ENCODE measurements around the gene CCNF. TPM values are rescaled to one million over a fixed set of nuclear protein-coding genes. Genes with fewer than 3 reads are reported as not detected.

CCNF gene
- total and polyA plus RNA-seq, 10 of the 15 experiments (the other 5 are each of a cell fraction or from before 2014, with no cell fraction given) = 4.0 to 63.2 (median 27.5) TPM

DNA sequence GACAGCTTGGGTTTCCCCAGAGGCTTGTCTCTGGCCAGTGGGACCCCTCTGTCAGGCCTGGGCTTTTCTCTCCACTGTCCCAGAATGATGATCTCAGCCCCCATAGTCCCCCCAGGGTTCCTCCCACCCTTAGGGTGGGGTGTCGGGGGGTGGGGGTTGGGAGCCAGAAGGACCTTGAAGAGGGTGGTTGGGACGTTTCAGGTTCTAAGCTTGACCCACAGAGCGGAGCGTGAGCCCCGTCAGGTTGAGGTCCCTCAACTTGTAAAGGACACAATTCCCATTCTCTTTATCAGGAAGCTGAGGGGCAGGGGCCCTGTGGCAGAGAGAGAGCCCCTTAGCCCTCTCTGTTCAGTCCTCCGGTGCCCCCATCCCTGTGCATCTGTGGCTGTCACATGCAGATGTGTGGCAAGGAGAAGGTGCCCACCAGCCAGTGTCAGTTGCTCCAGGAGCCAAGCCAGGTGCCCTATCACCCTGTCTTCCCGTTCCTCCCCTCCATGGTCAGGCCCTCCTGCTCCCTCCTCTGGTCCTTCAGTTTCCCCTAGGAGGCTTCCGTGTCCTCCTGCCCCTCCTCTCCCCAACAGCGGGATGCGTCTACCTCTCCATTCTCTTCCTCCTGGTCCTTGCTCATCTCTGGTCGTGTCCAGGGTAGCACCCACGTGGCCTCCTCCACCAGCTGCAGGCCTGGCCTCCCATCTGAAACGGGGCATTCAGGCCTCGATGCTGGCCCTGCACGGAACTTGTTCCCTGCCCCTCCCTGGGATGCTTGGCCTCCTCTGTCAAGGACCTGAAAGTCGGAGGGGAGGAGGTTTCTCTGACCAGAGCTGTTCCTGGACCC is 40.4 kb downstream of the CCNF start:
- ChIA-PET POLR2A (interaction anchor here (0.6 to 2.5 kb wide), 13 partner anchors 10 to 1802 kb away, joined by 3 to 11 read pairs (median 5); partner anchors contain the start of genes ABCA3, ECI1, RHOT2 and TEDC2), SMC1A (ENCODE audit: uncharacterized antibody, unreplicated experiment) (interaction anchor here (0.7 to 1.6 kb wide), 3 partner anchors 11 to 40 kb away, joined by 3 to 8 read pairs (median 3); no protein-coding TSS in a partner anchor), CTCF (interaction anchor here (0.6 to 2.6 kb wide), 8 partner anchors 9 to 315 kb away, joined by 3 to 20 read pairs (median 4); partner anchors contain the start of genes CCNF, TEDC2 and TRAF7), RAD21 (ENCODE audit: unreplicated experiment) (interaction anchor here (0.8 to 3.5 kb wide), 7 partner anchors 10 to 45 kb away, joined by 3 to 17 read pairs (median 4); partner anchors contain the start of genes CCNF and TEDC2)
- ATAC-seq = no peak
- no peaks in the 10 kb centered on the region for H3K36me3 ChIP-seq (ENCODE audit: control insufficient read depth in 2 of 2, insufficient read depth in 2 of 2, low read length in 1 of 2)
- peaks cover 0 to 2% of the 10 kb centered on the region in 2 experiments; a peak in 1 of 4 replicates for H3K27me3 ChIP-seq (replicated peaks in 1 of 2; ENCODE audit: control insufficient read depth in 2 of 2, insufficient read depth in 2 of 2, low read length in 1 of 2)
- H3K4me1 ChIP-seq (ENCODE audit: control insufficient read depth, insufficient read depth, low read length) = peaks cover 17% of the 10 kb centered on the region
- WGBS (ENCODE audit: insufficient coverage, insufficient replicate concordance, low lambda C conversion rate, missing lambda C conversion rate) = 36% methylated on average over 14 of the region's 16 CpGs
- H3K9ac ChIP-seq (ENCODE audit: control insufficient read depth, insufficient read depth, low read length) = no peak overlapping the region; the same call in 1 of the 2 replicates
- no TSS peak for BruUV-seq (replicated peaks)
- no peak for TF ChIP-seq CBX5 (IDR thresholded peaks at IDR 0.05; ENCODE audit: low read depth)
- no peak for TF ChIP-seq SRF (IDR thresholded peaks at IDR 0.05; ENCODE audit: low read depth in 2 of 2, low read length in 2 of 2)
- TF ChIP-seq ZNF384 (IDR thresholded peaks at IDR 0.05; ENCODE audit: borderline replicate concordance, low read depth, low read length) = no peak
- in situ Hi-C loops (cut with MboI) = no loop called here
- H3K27ac ChIP-seq (ENCODE audit: control insufficient read depth, insufficient read depth) = no peak overlapping the region
- H3K79me2 ChIP-seq (ENCODE audit: control insufficient read depth, insufficient read depth, low read length) = no peaks in the 10 kb centered on the region
- FAIRE-seq = no peak
- no peaks in the 10 kb centered on the region for H4K20me1 ChIP-seq (ENCODE audit: control insufficient read depth, insufficient read depth)
- peak overlapping the region; percentile 48 for H3K4me2 ChIP-seq (ENCODE audit: control insufficient read depth, insufficient read depth)
- H3K9me3 ChIP-seq (replicated peaks; ENCODE audit: control insufficient read depth, insufficient read depth, low read length) = no peaks in the 10 kb centered on the region
- intact Hi-C loops (cut with micrococcal nuclease; ENCODE audit: unreplicated experiment) = loop anchor here (5.0 kb wide), 1 partner anchor 38 kb away; no protein-coding TSS in a partner anchor
- H2AFZ ChIP-seq (ENCODE audit: control insufficient read depth, low read depth, low read length) = no peak overlapping the region
- H3K4me3 ChIP-seq = no peak overlapping the region
- DNase-seq (ENCODE audit: low read depth, low spot score) = no peak

DNA sequence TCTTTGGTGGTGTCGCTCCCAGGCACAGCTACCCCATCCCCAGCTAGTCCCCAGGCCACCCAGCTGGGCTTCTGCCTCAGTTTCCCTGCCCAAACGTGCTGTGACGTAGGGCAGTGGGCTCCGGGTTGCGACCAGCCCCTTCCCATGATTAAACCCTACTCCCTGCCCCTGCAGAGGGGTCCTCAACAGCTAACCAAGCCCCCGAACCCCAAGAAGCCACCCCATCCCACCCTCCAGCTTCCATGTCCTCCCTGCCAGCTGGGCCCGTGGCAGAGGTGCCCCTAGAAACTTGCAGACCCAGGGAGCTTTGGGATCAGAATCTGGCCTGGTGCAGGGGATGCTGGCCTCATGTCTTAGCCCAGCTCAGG is 41.0 kb downstream of the CCNF start:
- RAD21 ChIA-PET (ENCODE audit: unreplicated experiment) = interaction anchor here (1.2 to 3.5 kb wide), 4 partner anchors 10 to 42 kb away, joined by 3 to 17 read pairs (median 6); partner anchors contain the start of gene TEDC2
- H3K4me1 ChIP-seq (ENCODE audit: control insufficient read depth, insufficient read depth, low read length) = peaks cover 17% of the 10 kb centered on the region
- POLR2A ChIA-PET = interaction anchor here (0.6 to 1.4 kb wide), 3 partner anchors 15 to 41 kb away, joined by 4 to 5 read pairs (median 4); partner anchors contain the start of gene CCNF
- TF ChIP-seq, protein P1, sequence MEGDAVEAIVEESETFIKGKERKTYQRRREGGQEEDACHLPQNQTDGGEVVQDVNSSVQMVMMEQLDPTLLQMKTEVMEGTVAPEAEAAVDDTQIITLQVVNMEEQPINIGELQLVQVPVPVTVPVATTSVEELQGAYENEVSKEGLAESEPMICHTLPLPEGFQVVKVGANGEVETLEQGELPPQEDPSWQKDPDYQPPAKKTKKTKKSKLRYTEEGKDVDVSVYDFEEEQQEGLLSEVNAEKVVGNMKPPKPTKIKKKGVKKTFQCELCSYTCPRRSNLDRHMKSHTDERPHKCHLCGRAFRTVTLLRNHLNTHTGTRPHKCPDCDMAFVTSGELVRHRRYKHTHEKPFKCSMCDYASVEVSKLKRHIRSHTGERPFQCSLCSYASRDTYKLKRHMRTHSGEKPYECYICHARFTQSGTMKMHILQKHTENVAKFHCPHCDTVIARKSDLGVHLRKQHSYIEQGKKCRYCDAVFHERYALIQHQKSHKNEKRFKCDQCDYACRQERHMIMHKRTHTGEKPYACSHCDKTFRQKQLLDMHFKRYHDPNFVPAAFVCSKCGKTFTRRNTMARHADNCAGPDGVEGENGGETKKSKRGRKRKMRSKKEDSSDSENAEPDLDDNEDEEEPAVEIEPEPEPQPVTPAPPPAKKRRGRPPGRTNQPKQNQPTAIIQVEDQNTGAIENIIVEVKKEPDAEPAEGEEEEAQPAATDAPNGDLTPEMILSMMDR (IDR thresholded peaks at IDR 0.05 in 2 of 3, conservative IDR thresholded peaks at IDR 0.05 in 1 of 3; ENCODE audit: control insufficient read depth in 2 of 3, extremely low read depth in 1 of 3, insufficient read depth in 1 of 3, low read depth in 3 of 3, low read length in 3 of 3) = no peak
- TF ChIP-seq ETV6 (conservative IDR thresholded peaks at IDR 0.05 in 1 of 2, IDR thresholded peaks at IDR 0.05 in 1 of 2; ENCODE audit: borderline replicate concordance in 1 of 2, low read depth in 1 of 2) (no peak), SMAD5 (IDR thresholded peaks at IDR 0.05; ENCODE audit: low read depth) (no peak), ZNF217 (IDR thresholded peaks at IDR 0.05) (no peak), RBBP5 (conservative IDR thresholded peaks at IDR 0.05) (no peak)
- TF ChIP-seq, protein P2, sequence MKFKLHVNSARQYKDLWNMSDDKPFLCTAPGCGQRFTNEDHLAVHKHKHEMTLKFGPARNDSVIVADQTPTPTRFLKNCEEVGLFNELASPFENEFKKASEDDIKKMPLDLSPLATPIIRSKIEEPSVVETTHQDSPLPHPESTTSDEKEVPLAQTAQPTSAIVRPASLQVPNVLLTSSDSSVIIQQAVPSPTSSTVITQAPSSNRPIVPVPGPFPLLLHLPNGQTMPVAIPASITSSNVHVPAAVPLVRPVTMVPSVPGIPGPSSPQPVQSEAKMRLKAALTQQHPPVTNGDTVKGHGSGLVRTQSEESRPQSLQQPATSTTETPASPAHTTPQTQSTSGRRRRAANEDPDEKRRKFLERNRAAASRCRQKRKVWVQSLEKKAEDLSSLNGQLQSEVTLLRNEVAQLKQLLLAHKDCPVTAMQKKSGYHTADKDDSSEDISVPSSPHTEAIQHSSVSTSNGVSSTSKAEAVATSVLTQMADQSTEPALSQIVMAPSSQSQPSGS (IDR thresholded peaks at IDR 0.05; ENCODE audit: low read length) = no peak

More for the DNA sequence above, 41.0 kb downstream of the CCNF start:
- H3K79me2 ChIP-seq (ENCODE audit: control insufficient read depth, insufficient read depth, low read length) = no peaks in the 10 kb centered on the region
- no peak for FAIRE-seq
- no peak overlapping the region for H3K4me2 ChIP-seq (ENCODE audit: control insufficient read depth, insufficient read depth)
- no peaks in the 10 kb centered on the region for H4K20me1 ChIP-seq (ENCODE audit: control insufficient read depth, insufficient read depth)
- H3K9me3 ChIP-seq (replicated peaks; ENCODE audit: control insufficient read depth, insufficient read depth, low read length) = no peaks in the 10 kb centered on the region
- intact Hi-C loops (cut with micrococcal nuclease; ENCODE audit: unreplicated experiment) = no loop called here
- H3K36me3 ChIP-seq (ENCODE audit: control insufficient read depth in 2 of 2, insufficient read depth in 2 of 2, low read length in 1 of 2) = no peaks in the 10 kb centered on the region
- no peak overlapping the region for H3K27ac ChIP-seq (ENCODE audit: control insufficient read depth, insufficient read depth)
- no peak for ATAC-seq
- peaks cover 0 to 2% of the 10 kb centered on the region in 2 experiments; a peak in 1 of 4 replicates for H3K27me3 ChIP-seq (replicated peaks in 1 of 2; ENCODE audit: control insufficient read depth in 2 of 2, insufficient read depth in 2 of 2, low read length in 1 of 2)
- H3K9ac ChIP-seq (ENCODE audit: control insufficient read depth, insufficient read depth, low read length) = no peak overlapping the region
- no TSS peak for BruUV-seq (replicated peaks)
- SMC1A ChIA-PET (ENCODE audit: uncharacterized antibody, unreplicated experiment) = interaction anchor here (0.8 kb wide), 1 partner anchor 40 kb away, joined by 3 read pairs; no protein-coding TSS in a partner anchor
- CTCF ChIA-PET = interaction anchor here (1.8 to 2.6 kb wide), 2 partner anchors 16 to 41 kb away, joined by 4 to 20 read pairs; partner anchors contain the start of gene CCNF
- no peak overlapping the region for H3K4me3 ChIP-seq
- H2AFZ ChIP-seq (ENCODE audit: control insufficient read depth, low read depth, low read length) = no peak overlapping the region
- no peak for DNase-seq (ENCODE audit: low read depth, low spot score)
- in situ Hi-C loops (cut with MboI) = no loop called here
- WGBS (ENCODE audit: insufficient coverage, insufficient replicate concordance, low lambda C conversion rate, missing lambda C conversion rate) = 79% methylated on average over 7 of the region's 7 CpGs
